GM12878 (cell line): ENCODE measurements around the gene ASB2. TPM values are rescaled to one million over a fixed set of nuclear protein-coding genes. Genes with fewer than 3 reads are reported as not detected.

ENCODE experiments used
- ATAC-seq: fragments of 200-7000 bp; cut with Tn5 transposase; 3 replicates; pipeline ENCODE4 v1.9.1; 2020; ENCODE audit warnings: mild to moderate bottlenecking, moderate library complexity
- BruUV-seq: library from RNA; stranded (reverse); fragments of 400-500 nt; replicated peaks from 2 replicates; lab custom pipeline; 2021; lab: Mats Ljungman, UMichigan
- CTCF ChIA-PET: fragments of 300-600 bp; sonication (Branson Sonifier 250); formaldehyde crosslinking; extraction: SDS; loops from one replicate; lab custom pipeline; 2021; ENCODE audit warnings: inconsistent platforms; lab: Yijun Ruan, JAX
- POLR2A ChIA-PET: fragments of 350-600 bp; formaldehyde crosslinking; extraction: SDS; loops from one replicate; lab custom pipeline; 2021; ENCODE audit warnings: inconsistent platforms; lab: Charles Lee
- RAD21 ChIA-PET: fragments of 300-600 bp; sonication (Branson Sonifier 250); formaldehyde crosslinking; loops from one replicate; lab custom pipeline; 2023; ENCODE audit warnings: antibody characterized with exemption; ENCODE audit not compliant: unreplicated experiment; lab: Charles Lee
- SMC1A ChIA-PET: fragments of 300-600 bp; sonication (Branson Sonifier 250); formaldehyde crosslinking; loops from one replicate; lab custom pipeline; 2023; ENCODE audit not compliant: unreplicated experiment, uncharacterized antibody; lab: Charles Lee
- DNase-seq: peaks from one replicate; pipeline ENCODE4 v3.0.0-alpha.2; 2011; ENCODE audit warnings: low read depth, low spot score
- FAIRE-seq: peaks from 3 replicates; lab custom pipeline; 2011; peaks lifted over from hg19 to GRCh38; lab: Jason Lieb, UNC
- H2AFZ ChIP-seq: 2 replicates; pipeline ENCODE4 v1.6.0; 2011; ENCODE audit warnings: low read depth, low read length, control low read depth; ENCODE audit not compliant: control insufficient read depth
- H3K27ac ChIP-seq: 2 replicates; pipeline ENCODE4 v1.5.1; 2011; ENCODE audit warnings: control low read depth; ENCODE audit not compliant: control insufficient read depth, insufficient read depth
- H3K27me3 ChIP-seq, 2 experiments: replicated peaks in 1 of 2; 2 replicates each; pipeline versions ENCODE4 v1.6.0 to v1.6.1; 2011; ENCODE audit warnings: low read length in 1 of 2; ENCODE audit not compliant: control insufficient read depth in 2 of 2, insufficient read depth in 2 of 2
- H3K36me3 ChIP-seq, 2 experiments: 2 replicates each; pipeline ENCODE4 v1.5.1; 2011; ENCODE audit warnings: low read length in 1 of 2; ENCODE audit not compliant: control insufficient read depth in 2 of 2, insufficient read depth in 2 of 2
- H3K4me1 ChIP-seq: 2 replicates; pipeline ENCODE4 v1.6.1; 2011; ENCODE audit warnings: mild to moderate bottlenecking, low read length, moderate library complexity, mixed read lengths; ENCODE audit not compliant: control insufficient read depth, insufficient read depth
- H3K4me2 ChIP-seq: 2 replicates; pipeline ENCODE4 v1.6.0; 2011; ENCODE audit warnings: control low read depth; ENCODE audit not compliant: control insufficient read depth, insufficient read depth
- H3K4me3 ChIP-seq: fragments of 200-600 bp; sonication (generic); 2 replicates; pipeline ENCODE4 v1.5.1; 2016
- H3K79me2 ChIP-seq: 2 replicates; pipeline ENCODE4 v1.6.0; 2011; ENCODE audit warnings: low read length; ENCODE audit not compliant: control insufficient read depth, insufficient read depth
- H3K9ac ChIP-seq: 2 replicates; pipeline ENCODE4 v1.8.0; 2011; ENCODE audit warnings: low read length, control low read depth, mixed read lengths; ENCODE audit not compliant: control insufficient read depth, insufficient read depth
- H3K9me3 ChIP-seq: replicated peaks from 3 replicates; pipeline ENCODE4 v1.5.1; 2011; ENCODE audit warnings: mild to moderate bottlenecking, low read length; ENCODE audit not compliant: control insufficient read depth, insufficient read depth
- H4K20me1 ChIP-seq: 2 replicates; pipeline ENCODE4 v1.6.0; 2011; ENCODE audit not compliant: control insufficient read depth, insufficient read depth
- ATF7 ChIP-seq: fragments of 450-650 bp; IDR thresholded peaks from 2 replicates; pipeline ENCODE4 v1.6.1; 2016; ENCODE audit warnings: low read depth, mild to moderate bottlenecking
- EZH2 ChIP-seq: IDR thresholded peaks from 2 replicates; pipeline ENCODE4 v1.6.1; 2012; ENCODE audit warnings: low read depth, mild to moderate bottlenecking, control low read depth, inconsistent platforms, low read length, borderline replicate concordance; ENCODE audit not compliant: control insufficient read depth
- IRF4 ChIP-seq: IDR thresholded peaks from 2 replicates; pipeline ENCODE4 v1.6.1; 2011; ENCODE audit warnings: low read depth, low read length
- MEF2A ChIP-seq: IDR thresholded peaks from 2 replicates; pipeline ENCODE4 v1.6.1; 2011; ENCODE audit warnings: low read depth, mild to moderate bottlenecking, low read length, moderate library complexity; ENCODE audit not compliant: insufficient read depth
- SIX5 ChIP-seq: IDR thresholded peaks from 2 replicates; pipeline ENCODE4 v1.6.1; 2011; ENCODE audit warnings: mild to moderate bottlenecking, low read depth, low read length, moderate library complexity; ENCODE audit not compliant: severe bottlenecking
- STAT3 ChIP-seq: IDR thresholded peaks from 2 replicates; pipeline ENCODE4 v1.6.1; 2011; ENCODE audit warnings: low read depth, low read length, improper control_type of control experiment
- TBL1XR1 ChIP-seq: IDR thresholded peaks from 2 replicates; pipeline ENCODE4 v1.6.1; 2012; ENCODE audit warnings: low read depth, low read length, improper control_type of control experiment
- ZNF384 ChIP-seq: IDR thresholded peaks from 2 replicates; pipeline ENCODE4 v1.6.1; 2012; ENCODE audit warnings: low read depth, mild to moderate bottlenecking, low read length, improper control_type of control experiment, borderline replicate concordance
- WGBS: methylation state at CpG from one replicate; pipeline ENCODE4 v1.1.6; 2016; ENCODE audit warnings: low lambda C conversion rate; ENCODE audit not compliant: insufficient replicate concordance, insufficient coverage; ENCODE audit errors: missing lambda C conversion rate; 5-methylcytosine and 5-hydroxymethylcytosine counted together
- in situ Hi-C: fragments of 300-500 bp; cut with MboI; formaldehyde crosslinking; loops from 9 replicates; pipeline ENCODE4 v1.14.3; 2018; ENCODE audit warnings: mixed read lengths
- intact Hi-C: fragments of 100-400 bp; cut with micrococcal nuclease; formaldehyde crosslinking; loops from one replicate; pipeline ENCODE4 v1.14.2; 2022; ENCODE audit not compliant: unreplicated experiment
- polyA plus RNA-seq, 11 experiments: library from polyadenylated mRNA; depleted of rRNA in 4 of 11; unstranded in 6 of 11; stranded (reverse) in 5 of 11; fragments of >200 nt; fragmentation: Nextera tagmentation in 4 of 11; fragmentation: Illumina TruSeq in 1 of 11; extraction: Ambion mirVana in 4 of 11; extraction: Trizol in 1 of 11; gene quantifications; 1 replicate in 1 of 11; 2 replicates in 10 of 11; pipeline versions ENCODE4 v1.2.1 to v1.2.3, GENCODE V29; 2011 to 2016; ENCODE audit warnings: inconsistent platforms in 2 of 11, missing spikeins in 2 of 11, low read depth in 1 of 11
- total RNA-seq, 4 experiments: library from RNA; depleted of rRNA in 3 of 4; stranded (reverse); fragments of >200 nt in 3 of 4; fragmentation: Illumina TruSeq in 1 of 4; extraction: Trizol in 1 of 4; gene quantifications; 2 replicates each; pipeline versions ENCODE4 v1.2.1 to v1.2.3, GENCODE V29; 2013 to 2021

Gene ASB2
- total and polyA plus RNA-seq, 10 of the 15 experiments (the other 5 are each of a cell fraction or from before 2014, with no cell fraction given), result 3.0 to 54.8 (median 33.5) TPM

GRCh38 chr14:93909429-93910128, 66.8 kb downstream of the ASB2 start:
- 0% methylated on average over 5 of the region's 5 CpGs for WGBS
- intact Hi-C loops, result loop anchor here (5.0 kb wide), 1 partner anchor 252 kb away; no protein-coding TSS in a partner anchor
- H3K27ac ChIP-seq, result no peak overlapping the region
- H3K79me2 ChIP-seq, result no peaks in the 10 kb centered on the region
- no peak overlapping the region for H3K9ac ChIP-seq
- no peaks in the 10 kb centered on the region for H3K36me3 ChIP-seq
- no peaks in the 10 kb centered on the region; the same call in 1 of the 2 replicates for H3K4me1 ChIP-seq
- peaks cover 0 to 2% of the 10 kb centered on the region in 2 experiments; a peak in 2 of 4 replicates for H3K27me3 ChIP-seq
- H4K20me1 ChIP-seq, result no peaks in the 10 kb centered on the region
- CTCF ChIA-PET, result interaction anchor here (0.8 kb wide), 2 partner anchors 30 to 223 kb away, joined by 3 read pairs; no protein-coding TSS in a partner anchor
- no TSS peak for BruUV-seq
- DNase-seq (no peak), ATAC-seq (no peak), FAIRE-seq (no peak)
- no peak overlapping the region for H2AFZ ChIP-seq
- RAD21 ChIA-PET, result no interaction called here
- POLR2A ChIA-PET, result no interaction called here
- H3K9me3 ChIP-seq, result peaks cover 1% of the 10 kb centered on the region; the same call in 1 of the 3 replicates
- no peak overlapping the region for H3K4me2 ChIP-seq
- TF ChIP-seq ATF7, result no peak
- TF ChIP-seq EZH2, result no peak
- TF ChIP-seq ZNF384, result no peak
- TF ChIP-seq IRF4, result no peak
- TF ChIP-seq STAT3, result no peak
- no peak for TF ChIP-seq SIX5
- no peak for TF ChIP-seq MEF2A
- TF ChIP-seq TBL1XR1, result no peak
- in situ Hi-C loops, result loop anchor here (5.0 kb wide), 1 partner anchor 252 kb away; no protein-coding TSS in a partner anchor
- SMC1A ChIA-PET, result no interaction called here
- no peak overlapping the region for H3K4me3 ChIP-seq
